Thyroid gland (tissue), 4 donors: ENCODE measurements around the gene RELL2.

Source experiments
- POLR2A ChIP-seq, 2 donors: fragments of 450-650 bp; IDR thresholded peaks; one replicate each; pipeline ENCODE4 v1.6.1; 2017; ENCODE audit warnings: antibody characterized with exemption in 2 of 2, mild to moderate bottlenecking in 2 of 2, moderate library complexity in 1 of 2
- TF ChIP-seq, protein P1 (sequence below), 6 experiments: fragments of 200-600 bp in 3 of 6; fragments of 450-650 bp in 3 of 6; sonication (generic) in 3 of 6; IDR thresholded peaks; one replicate each; pipeline ENCODE4 v1.5.1; 2016 to 2019; ENCODE audit warnings: antibody characterized with exemption in 6 of 6, mild to moderate bottlenecking in 2 of 6, inconsistent platforms in 1 of 6, moderate library complexity in 1 of 6

DNA sequence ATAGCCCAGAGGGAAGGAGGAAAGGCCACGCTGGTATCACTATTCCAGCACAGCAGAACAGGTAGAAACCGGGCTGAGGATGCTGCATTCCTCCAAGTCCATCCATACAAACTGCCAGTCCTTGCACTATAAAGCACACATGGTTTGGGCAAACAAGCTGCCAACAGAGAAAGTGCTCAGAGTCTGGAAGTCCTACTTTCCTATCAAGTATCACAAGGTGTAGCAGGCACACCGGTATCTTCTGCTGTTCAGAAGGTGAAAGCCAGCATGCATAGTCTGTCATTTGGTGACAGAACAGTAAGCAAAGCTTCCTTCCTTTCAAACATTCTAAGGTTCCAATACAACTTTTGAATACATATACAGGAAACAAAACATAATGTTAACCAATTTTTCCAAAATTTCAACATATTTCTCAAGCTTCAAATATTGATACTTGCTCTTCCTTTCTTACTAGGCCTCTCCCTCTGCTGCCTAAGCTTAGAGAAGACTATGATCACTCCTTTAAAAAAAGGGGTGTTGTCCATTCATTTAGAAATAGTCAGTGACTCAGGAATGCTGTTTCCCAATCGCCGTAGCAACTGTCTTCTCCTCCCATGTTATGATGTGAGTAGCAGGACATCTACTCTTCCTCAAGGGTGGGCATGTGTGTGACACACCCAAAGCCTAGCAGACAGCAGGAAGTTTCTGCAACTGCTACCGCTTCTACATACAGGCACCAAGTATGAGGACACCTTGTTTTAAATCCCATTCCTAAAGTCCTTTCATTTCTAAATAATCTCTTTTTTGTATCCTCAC, 32.7 kb upstream of the RELL2 start:
- TF ChIP-seq POLR2A (IDR thresholded peaks at IDR 0.05) = no peak
- TF ChIP-seq, protein P1, sequence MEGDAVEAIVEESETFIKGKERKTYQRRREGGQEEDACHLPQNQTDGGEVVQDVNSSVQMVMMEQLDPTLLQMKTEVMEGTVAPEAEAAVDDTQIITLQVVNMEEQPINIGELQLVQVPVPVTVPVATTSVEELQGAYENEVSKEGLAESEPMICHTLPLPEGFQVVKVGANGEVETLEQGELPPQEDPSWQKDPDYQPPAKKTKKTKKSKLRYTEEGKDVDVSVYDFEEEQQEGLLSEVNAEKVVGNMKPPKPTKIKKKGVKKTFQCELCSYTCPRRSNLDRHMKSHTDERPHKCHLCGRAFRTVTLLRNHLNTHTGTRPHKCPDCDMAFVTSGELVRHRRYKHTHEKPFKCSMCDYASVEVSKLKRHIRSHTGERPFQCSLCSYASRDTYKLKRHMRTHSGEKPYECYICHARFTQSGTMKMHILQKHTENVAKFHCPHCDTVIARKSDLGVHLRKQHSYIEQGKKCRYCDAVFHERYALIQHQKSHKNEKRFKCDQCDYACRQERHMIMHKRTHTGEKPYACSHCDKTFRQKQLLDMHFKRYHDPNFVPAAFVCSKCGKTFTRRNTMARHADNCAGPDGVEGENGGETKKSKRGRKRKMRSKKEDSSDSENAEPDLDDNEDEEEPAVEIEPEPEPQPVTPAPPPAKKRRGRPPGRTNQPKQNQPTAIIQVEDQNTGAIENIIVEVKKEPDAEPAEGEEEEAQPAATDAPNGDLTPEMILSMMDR (IDR thresholded peaks at IDR 0.05) = no peak
